HepG2 (cell line): ENCODE results near the gene SEMA5B. TPM values are rescaled to one million over a fixed set of nuclear protein-coding genes. Genes with fewer than 3 reads are reported as not detected.

Experiments used
- ATAC-seq: fragments of 200-7000 bp; cut with Tn5 transposase; 3 replicates; pipeline ENCODE4 v1.9.1; 2020; ENCODE audit warnings: mild to moderate bottlenecking, moderate library complexity
- BruUV-seq: library from RNA; stranded (reverse); fragments of 400-500 nt; replicated peaks from 2 replicates; lab custom pipeline; 2021; lab: Mats Ljungman, UMichigan
- CTCF ChIA-PET: fragments of 300-600 bp; formaldehyde crosslinking; extraction: SDS; loops from one replicate; lab custom pipeline; 2021; ENCODE audit warnings: low total read pairs, inconsistent platforms, low intra/inter-chr PET ratio; lab: Yijun Ruan, JAX
- POLR2A ChIA-PET: fragments of 350-600 bp; sonication (Branson Sonifier 250); formaldehyde crosslinking; loops from one replicate; lab custom pipeline; 2020; ENCODE audit warnings: antibody characterized with exemption, inconsistent platforms; lab: Yijun Ruan, JAX
- DNase-seq: peaks from one replicate; pipeline ENCODE4 v3.0.0-alpha.2; 2015; ENCODE audit warnings: low spot score
- FAIRE-seq: peaks from 3 replicates; lab custom pipeline; 2011; peaks lifted over from hg19 to GRCh38; lab: Jason Lieb, UNC
- H2AFZ ChIP-seq: one replicate; pipeline ENCODE4 v1.6.1; 2011; ENCODE audit warnings: low read length, inconsistent platforms
- H3K27ac ChIP-seq: fragments of 300-600 bp; 3 replicates; pipeline ENCODE4 v1.8.0; 2011; ENCODE audit warnings: mixed run types, mild to moderate bottlenecking, mixed read lengths, low read length, inconsistent platforms; ENCODE audit not compliant: insufficient read depth; ENCODE audit errors: extremely low read length
- H3K27me3 ChIP-seq, 2 experiments: fragments of 200-600 bp in 1 of 2; 2 replicates in 1 of 2; 3 replicates in 1 of 2; pipeline versions ENCODE4 v1.6.0 to v1.8.0; 2011; ENCODE audit warnings: low read length in 2 of 2, mild to moderate bottlenecking in 2 of 2, moderate library complexity in 2 of 2, inconsistent platforms in 1 of 2; ENCODE audit not compliant: insufficient read depth in 2 of 2, control insufficient read depth in 1 of 2
- H3K36me3 ChIP-seq, 2 experiments: fragments of 200-600 bp in 1 of 2; replicated peaks in 1 of 2; 2 replicates in 1 of 2; 3 replicates in 1 of 2; pipeline versions ENCODE4 v1.5.1 to v1.8.0; 2011; ENCODE audit warnings: low read length in 2 of 2, inconsistent platforms in 1 of 2; ENCODE audit not compliant: insufficient read depth in 2 of 2, control insufficient read depth in 1 of 2
- H3K4me1 ChIP-seq: 2 replicates; pipeline ENCODE4 v1.5.1; 2012; ENCODE audit warnings: low read length, inconsistent platforms; ENCODE audit not compliant: insufficient read depth
- H3K4me2 ChIP-seq: 2 replicates; pipeline ENCODE4 v1.6.0; 2011; ENCODE audit warnings: low read depth, low read length, inconsistent platforms
- H3K4me3 ChIP-seq, 3 experiments: fragments of 200-600 bp in 1 of 3; sonication (generic), shearing (Covaris generic) in 1 of 3; replicated peaks in 1 of 3; 2 replicates each; pipeline ENCODE4 v1.5.1; 2011 to 2016; ENCODE audit warnings: low read length in 3 of 3, inconsistent platforms in 2 of 3, low read depth in 2 of 3, mild to moderate bottlenecking in 2 of 3, control low read depth in 1 of 3, mixed read lengths in 1 of 3; ENCODE audit not compliant: insufficient read depth in 1 of 3
- H3K79me2 ChIP-seq: one replicate; pipeline ENCODE4 v1.6.1; 2011; ENCODE audit warnings: low read length, inconsistent platforms; ENCODE audit not compliant: insufficient read depth
- H3K9ac ChIP-seq: 2 replicates; pipeline ENCODE4 v1.6.0; 2011; ENCODE audit warnings: mild to moderate bottlenecking, low read depth, low read length, inconsistent platforms; ENCODE audit not compliant: insufficient read depth
- H3K9me3 ChIP-seq: 2 replicates; pipeline ENCODE4 v1.5.1; 2012; ENCODE audit warnings: mild to moderate bottlenecking, low read length
- H4K20me1 ChIP-seq: 2 replicates; pipeline ENCODE4 v1.6.0; 2011; ENCODE audit warnings: inconsistent platforms, mild to moderate bottlenecking, low read length, moderate library complexity; ENCODE audit not compliant: insufficient read depth
- ATAD3A ChIP-seq: sonication (generic); formaldehyde crosslinking; IDR thresholded peaks from 2 replicates; pipeline ENCODE4 v1.4.0; 2020; ENCODE audit warnings: missing genetic modification reagents
- ATF7-NPFF ChIP-seq: sonication (generic); formaldehyde crosslinking; IDR thresholded peaks from 2 replicates; pipeline ENCODE4 v1.8.1; 2023; ENCODE audit warnings: mild to moderate bottlenecking, low read depth, missing genetic modification reagents, moderate library complexity
- BRCA1 ChIP-seq: sonication (generic); formaldehyde crosslinking; IDR thresholded peaks from 2 replicates; pipeline ENCODE4 v1.4.0; 2020; ENCODE audit warnings: missing genetic modification reagents
- NCOA1 ChIP-seq: sonication (generic); formaldehyde crosslinking; IDR thresholded peaks from 2 replicates; pipeline ENCODE4 v1.9.0; 2021; ENCODE audit warnings: missing genetic modification reagents
- NCOA2 ChIP-seq: sonication (generic); formaldehyde crosslinking; IDR thresholded peaks from 2 replicates; pipeline ENCODE4 v1.8.0; 2022; ENCODE audit warnings: inconsistent platforms
- SMARCC2 ChIP-seq: fragments of 450-650 bp; IDR thresholded peaks from 2 replicates; pipeline ENCODE4 v1.6.1; 2017; ENCODE audit warnings: antibody characterized with exemption, mild to moderate bottlenecking
- ZBTB7B ChIP-seq: sonication (generic); formaldehyde crosslinking; IDR thresholded peaks from 2 replicates; pipeline ENCODE4 v1.4.0; 2020; ENCODE audit warnings: missing genetic modification reagents
- ZKSCAN1 ChIP-seq: fragments of 150-350 bp; IDR thresholded peaks from 2 replicates; pipeline ENCODE4 v1.6.1; 2014; ENCODE audit warnings: low read length
- ZNF292 ChIP-seq: sonication (generic); formaldehyde crosslinking; IDR thresholded peaks from 2 replicates; pipeline ENCODE4 v1.8.1; 2022; ENCODE audit warnings: mild to moderate bottlenecking, low read depth, missing genetic modification reagents, borderline replicate concordance
- ZNF3 ChIP-seq: IDR thresholded peaks from 2 replicates; pipeline ENCODE4 v1.7.0; 2017; ENCODE audit warnings: inconsistent platforms
- WGBS: methylation state at CpG from one replicate; pipeline ENCODE4 v1.1.6; 2017; ENCODE audit warnings: low lambda C conversion rate; 5-methylcytosine and 5-hydroxymethylcytosine counted together
- in situ Hi-C: cut with HindIII; loops from 2 replicates; pipeline ENCODE4 v1.10.0; 2017; ENCODE audit warnings: low pct_unique_long_range_greater_than_20kb; ENCODE audit not compliant: extremely low pct_ligation_motif_present
- intact Hi-C: fragments of 100-400 bp; cut with micrococcal nuclease; formaldehyde crosslinking; loops from one replicate; pipeline ENCODE4 v1.10.0; 2022; ENCODE audit not compliant: unreplicated experiment
- polyA plus RNA-seq, 8 experiments: library from polyadenylated mRNA; depleted of rRNA in 3 of 8; stranded (reverse) in 7 of 8; unstranded in 1 of 8; fragments of >200 nt; fragmentation: Illumina TruSeq in 4 of 8; extraction: Trizol in 4 of 8; gene quantifications; 2 replicates each; pipeline versions ENCODE4 v1.2.1 to v1.2.3, GENCODE V29; 2011 to 2016; ENCODE audit warnings: low read depth in 4 of 8, missing spikeins in 1 of 8, mixed read lengths in 1 of 8; ENCODE audit not compliant: insufficient read depth in 1 of 8
- total RNA-seq, 5 experiments: library from RNA; depleted of rRNA; stranded (reverse); fragments of >200 nt; fragmentation: Illumina TruSeq; extraction: Trizol; gene quantifications; 2 replicates each; pipeline ENCODE4 v1.2.3, GENCODE V29; 2016; ENCODE audit warnings: low read depth in 1 of 5
- TF ChIP-seq, protein P1 (sequence below): IDR thresholded peaks from 2 replicates; pipeline ENCODE4 v1.6.1; 2012; ENCODE audit warnings: low read depth, low read length, improper control_type of control experiment
- TF ChIP-seq, protein P2 (sequence below): sonication (generic); formaldehyde crosslinking; IDR thresholded peaks from 2 replicates; pipeline ENCODE4 v1.9.0; 2021; ENCODE audit warnings: missing genetic modification reagents, borderline replicate concordance
- TF ChIP-seq, protein P3 (sequence below): sonication (generic); formaldehyde crosslinking; IDR thresholded peaks from 2 replicates; pipeline ENCODE4 v1.8.1; 2023; ENCODE audit warnings: mild to moderate bottlenecking, missing genetic modification reagents

The SEMA5B gene
- total and polyA plus RNA-seq, 2 of the 13 experiments (the other 11 are each of a cell fraction or from before 2014, with no cell fraction given): not detected

DNA sequence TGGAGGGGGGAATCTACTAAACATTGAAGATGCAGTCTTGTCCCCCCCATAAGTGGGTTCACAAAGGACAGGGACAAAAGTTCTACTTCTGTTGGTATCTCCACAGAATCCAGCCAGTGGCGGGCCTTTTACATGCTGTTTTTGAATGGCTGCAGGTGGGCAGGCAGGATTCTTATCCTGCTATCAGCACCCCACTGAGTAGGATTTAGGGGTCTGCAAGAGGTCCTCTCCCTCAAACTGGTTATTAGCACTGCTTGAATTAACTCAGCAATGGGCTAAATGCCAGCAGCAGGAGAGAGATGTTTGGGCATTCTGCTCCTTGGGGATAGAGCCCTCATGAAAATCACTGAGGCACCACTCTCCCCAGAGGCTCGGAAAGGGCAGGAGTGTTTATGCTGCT, 40.3 kb downstream of the SEMA5B start:
- TF ChIP-seq ZNF3 (CRISPR knock-in tag) (no peak), ATAD3A (CRISPR knock-in tag) (no peak), SMARCC2 (no peak), NCOA1 (CRISPR knock-in tag) (no peak), NCOA2 (CRISPR knock-in tag) (no peak)
- TF ChIP-seq, protein P1, sequence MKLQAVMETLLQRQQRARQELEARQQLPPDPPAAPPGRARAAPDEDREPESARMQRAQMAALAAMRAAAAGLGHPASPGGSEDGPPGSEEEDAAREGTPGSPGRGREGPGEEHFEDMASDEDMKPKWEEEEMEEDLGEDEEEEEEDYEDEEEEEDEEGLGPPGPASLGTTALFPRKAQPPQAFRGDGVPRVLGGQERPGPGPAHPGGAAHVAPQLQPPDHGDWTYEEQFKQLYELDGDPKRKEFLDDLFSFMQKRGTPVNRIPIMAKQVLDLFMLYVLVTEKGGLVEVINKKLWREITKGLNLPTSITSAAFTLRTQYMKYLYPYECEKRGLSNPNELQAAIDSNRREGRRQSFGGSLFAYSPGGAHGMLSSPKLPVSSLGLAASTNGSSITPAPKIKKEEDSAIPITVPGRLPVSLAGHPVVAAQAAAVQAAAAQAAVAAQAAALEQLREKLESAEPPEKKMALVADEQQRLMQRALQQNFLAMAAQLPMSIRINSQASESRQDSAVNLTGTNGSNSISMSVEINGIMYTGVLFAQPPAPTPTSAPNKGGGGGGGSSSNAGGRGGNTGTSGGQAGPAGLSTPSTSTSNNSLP: no peak
- POLR2A ChIA-PET: no interaction called here
- Histone ChIP-seq H2AFZ (no peak overlapping the region), H3K27me3 (peaks cover 7 to 50% of the 10 kb centered on the region in 2 experiments), H3K27ac (no peak overlapping the region), H3K4me2 (no peak overlapping the region), H4K20me1 (no peaks in the 10 kb centered on the region), H3K4me3 (no peak overlapping the region), H3K9me3 (no peaks in the 10 kb centered on the region), H3K36me3 (no peaks in the 10 kb centered on the region), H3K4me1 (no peaks in the 10 kb centered on the region), H3K79me2 (no peaks in the 10 kb centered on the region), H3K9ac (no peak overlapping the region)
- in situ Hi-C loops (no loop called here), intact Hi-C loops (no loop called here)
- BruUV-seq: no TSS peak
- FAIRE-seq (no peak), DNase-seq (no peak), ATAC-seq (no peak)
- 100% methylated on average over 1 of the region's 2 CpGs for whole genome bisulfite sequencing
- CTCF ChIA-PET: no interaction called here

DNA sequence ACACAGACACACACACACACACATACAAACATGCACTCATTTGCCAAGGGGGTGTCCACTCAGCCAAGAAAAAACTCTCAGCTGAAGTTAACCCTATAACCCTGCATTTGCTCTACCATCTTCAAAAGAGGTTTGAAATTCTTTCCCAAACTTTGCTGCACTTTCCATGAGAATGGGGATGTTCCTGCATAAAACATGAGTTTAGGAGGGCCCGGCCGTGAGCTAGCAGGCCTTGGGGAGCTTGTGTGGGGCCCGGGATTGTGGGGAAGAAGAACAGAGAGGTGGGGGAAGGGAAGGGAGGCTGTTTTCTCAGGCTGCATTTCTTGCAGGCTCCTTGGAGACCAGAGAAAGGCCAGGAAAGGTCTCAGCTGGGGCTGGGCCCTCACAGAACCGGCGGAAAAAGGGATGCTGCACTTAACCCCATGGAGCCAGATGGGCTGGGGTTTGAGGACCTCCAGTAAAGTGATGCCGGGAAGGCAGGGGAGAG, 40.8 kb downstream of the SEMA5B start:
- Histone ChIP-seq H3K4me2 (no peak overlapping the region), H2AFZ (no peak overlapping the region), H3K9ac (no peak overlapping the region), H3K36me3 (no peaks in the 10 kb centered on the region), H3K27me3 (peaks cover 8 to 53% of the 10 kb centered on the region in 2 experiments), H4K20me1 (no peaks in the 10 kb centered on the region), H3K4me1 (no peaks in the 10 kb centered on the region), H3K79me2 (no peaks in the 10 kb centered on the region), H3K9me3 (no peaks in the 10 kb centered on the region), H3K4me3 (no peak overlapping the region), H3K27ac (no peak overlapping the region)
- DNase-seq: no peak
- intact Hi-C loops: no loop called here
- in situ Hi-C loops: no loop called here
- CTCF ChIA-PET: no interaction called here
- ATAC-seq: no peak
- FAIRE-seq: no peak
- 18% methylated on average over 6 of the region's 6 CpGs for WGBS
- BruUV-seq: no TSS peak
- POLR2A ChIA-PET: no interaction called here
- TF ChIP-seq ZBTB7B (CRISPR knock-in tag) (no peak), ATF7-NPFF (CRISPR knock-in tag) (no peak), ZNF292 (CRISPR knock-in tag) (no peak), ZKSCAN1 (no peak), BRCA1 (CRISPR knock-in tag) (no peak)
- TF ChIP-seq, protein P2, sequence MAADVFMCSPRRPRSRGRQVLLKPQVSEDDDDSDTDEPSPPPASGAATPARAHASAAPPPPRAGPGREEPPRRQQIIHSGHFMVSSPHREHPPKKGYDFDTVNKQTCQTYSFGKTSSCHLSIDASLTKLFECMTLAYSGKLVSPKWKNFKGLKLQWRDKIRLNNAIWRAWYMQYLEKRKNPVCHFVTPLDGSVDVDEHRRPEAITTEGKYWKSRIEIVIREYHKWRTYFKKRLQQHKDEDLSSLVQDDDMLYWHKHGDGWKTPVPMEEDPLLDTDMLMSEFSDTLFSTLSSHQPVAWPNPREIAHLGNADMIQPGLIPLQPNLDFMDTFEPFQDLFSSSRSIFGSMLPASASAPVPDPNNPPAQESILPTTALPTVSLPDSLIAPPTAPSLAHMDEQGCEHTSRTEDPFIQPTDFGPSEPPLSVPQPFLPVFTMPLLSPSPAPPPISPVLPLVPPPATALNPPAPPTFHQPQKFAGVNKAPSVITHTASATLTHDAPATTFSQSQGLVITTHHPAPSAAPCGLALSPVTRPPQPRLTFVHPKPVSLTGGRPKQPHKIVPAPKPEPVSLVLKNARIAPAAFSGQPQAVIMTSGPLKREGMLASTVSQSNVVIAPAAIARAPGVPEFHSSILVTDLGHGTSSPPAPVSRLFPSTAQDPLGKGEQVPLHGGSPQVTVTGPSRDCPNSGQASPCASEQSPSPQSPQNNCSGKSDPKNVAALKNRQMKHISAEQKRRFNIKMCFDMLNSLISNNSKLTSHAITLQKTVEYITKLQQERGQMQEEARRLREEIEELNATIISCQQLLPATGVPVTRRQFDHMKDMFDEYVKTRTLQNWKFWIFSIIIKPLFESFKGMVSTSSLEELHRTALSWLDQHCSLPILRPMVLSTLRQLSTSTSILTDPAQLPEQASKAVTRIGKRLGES (CRISPR knock-in tag): no peak
- TF ChIP-seq, protein P3, sequence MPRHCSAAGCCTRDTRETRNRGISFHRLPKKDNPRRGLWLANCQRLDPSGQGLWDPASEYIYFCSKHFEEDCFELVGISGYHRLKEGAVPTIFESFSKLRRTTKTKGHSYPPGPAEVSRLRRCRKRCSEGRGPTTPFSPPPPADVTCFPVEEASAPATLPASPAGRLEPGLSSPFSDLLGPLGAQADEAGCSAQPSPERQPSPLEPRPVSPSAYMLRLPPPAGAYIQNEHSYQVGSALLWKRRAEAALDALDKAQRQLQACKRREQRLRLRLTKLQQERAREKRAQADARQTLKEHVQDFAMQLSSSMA (CRISPR knock-in tag): no peak
